DMS53 treated with DMSO at 0.1 percent for 48 hours (cell line): Measurements from ENCODE around the gene OPHN1.

Source experiments
- DNase-seq: peaks from one replicate; lab custom pipeline; 2025; ENCODE audit not compliant: unreplicated experiment; lab: John Stamatoyannopoulos, UW

The OPHN1 gene

GRCh38 chrX:68183612-68184214 lies 249.6 kb downstream of the OPHN1 start:
- peak; percentile 26 for DNase-seq

DNA sequence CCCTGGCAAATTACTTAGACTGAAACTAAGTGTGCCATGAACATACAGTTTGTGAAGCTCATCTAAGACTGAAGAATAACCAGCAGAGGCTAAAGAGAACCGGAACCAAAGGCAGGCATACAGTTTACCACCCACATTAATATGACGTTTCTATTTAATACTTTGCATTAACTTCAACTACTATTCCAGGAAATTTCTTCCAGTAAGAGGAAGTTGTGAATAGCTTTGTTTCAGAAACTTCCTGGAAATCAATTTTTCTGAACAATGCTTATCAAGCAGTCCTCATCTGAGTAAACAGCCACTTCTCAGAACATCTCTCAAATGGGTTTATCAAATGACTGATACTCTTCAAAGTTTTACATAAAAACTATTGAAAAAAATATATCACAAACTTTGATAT lies 252.7 kb downstream of the OPHN1 start:
- no peak for DNase-seq

DNA sequence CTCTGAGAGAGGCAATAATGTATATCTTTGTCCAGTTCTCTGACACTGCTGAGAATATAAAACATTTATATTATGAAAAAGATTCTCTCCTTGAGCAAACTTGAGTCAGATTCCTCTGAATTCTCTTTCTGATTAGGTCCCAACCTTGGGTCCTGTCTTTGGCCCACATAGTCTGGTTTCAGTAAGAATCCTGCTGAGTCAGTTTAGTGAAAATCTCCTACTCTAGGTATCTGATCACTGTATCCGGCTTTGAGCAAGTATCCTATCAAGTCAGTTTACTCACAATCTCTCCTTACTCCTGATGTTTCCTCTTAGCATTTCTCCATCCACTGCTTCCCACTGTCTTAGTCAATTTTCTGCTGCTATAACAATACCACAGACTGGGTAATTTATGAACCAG lies 253.9 kb downstream of the OPHN1 start:
- no peak for DNase-seq

DNA sequence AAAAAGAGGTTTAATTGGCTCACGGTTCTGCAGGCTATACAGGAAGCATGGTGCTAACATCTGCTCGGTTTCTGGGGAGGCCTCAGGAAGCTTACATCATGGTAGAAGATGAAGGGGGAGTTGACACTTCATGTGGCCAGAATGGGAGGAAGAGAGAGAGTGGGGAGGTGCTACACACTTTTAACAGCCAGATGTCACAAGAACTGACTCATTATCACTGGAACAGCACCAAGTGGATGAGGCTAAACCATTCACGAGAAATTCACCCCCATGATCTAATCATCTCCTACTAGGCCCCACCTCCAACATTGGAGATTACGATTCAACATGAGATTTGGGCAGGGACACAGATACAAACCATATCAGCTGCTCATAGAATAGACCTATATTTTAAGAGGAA lies 255.8 kb downstream of the OPHN1 start:
- DNase-seq = no peak

DNA sequence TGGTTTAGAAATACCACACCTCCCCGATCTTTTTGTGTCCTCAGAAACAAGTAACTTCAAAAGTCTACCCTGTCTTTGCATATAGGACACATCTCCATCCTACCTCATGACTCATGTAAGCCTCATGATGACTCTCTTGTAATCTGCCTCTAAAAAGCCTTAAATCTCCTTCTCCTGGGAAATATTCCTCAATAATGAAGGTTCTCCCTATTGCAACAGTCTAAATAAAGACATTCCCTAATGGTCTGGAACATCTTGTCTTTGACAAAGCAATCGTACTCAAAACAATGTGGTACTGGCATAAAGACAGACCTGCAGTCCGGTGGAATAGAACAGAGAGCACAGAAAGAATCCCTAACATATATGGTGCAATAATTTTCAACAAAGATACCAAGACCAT lies 257.7 kb downstream of the OPHN1 start:
- no peak for DNase-seq

DNA sequence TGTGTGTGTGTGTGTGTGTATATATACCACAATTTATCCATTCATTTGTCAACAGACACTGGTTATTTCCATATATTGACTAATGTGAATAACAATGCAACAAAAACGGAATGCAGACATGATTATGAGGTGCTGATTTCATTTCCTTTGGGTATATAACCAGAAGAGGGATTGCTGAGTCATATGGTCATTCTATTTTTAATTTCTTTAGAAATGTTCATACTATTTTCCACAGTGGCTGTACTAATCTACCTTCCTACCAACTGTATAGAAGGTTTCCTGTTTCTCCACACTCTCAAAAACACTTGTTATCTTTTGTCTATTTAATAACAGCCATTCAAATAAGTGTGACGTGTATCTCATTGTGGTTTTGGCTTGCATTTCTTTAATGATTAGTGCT lies 269.9 kb downstream of the OPHN1 start:
- no peak for DNase-seq

- no peak for DNase-seq
These were observed 285.4 kb downstream of the OPHN1 start for GRCh38 chrX:68147848-68148247.

- DNase-seq = peak; percentile 25
These were observed 287.2 kb downstream of the OPHN1 start for GRCh38 chrX:68146054-68146453.

GRCh38 chrX:68139791-68140190 lies 293.5 kb downstream of the OPHN1 start:
- DNase-seq = no peak

DNA sequence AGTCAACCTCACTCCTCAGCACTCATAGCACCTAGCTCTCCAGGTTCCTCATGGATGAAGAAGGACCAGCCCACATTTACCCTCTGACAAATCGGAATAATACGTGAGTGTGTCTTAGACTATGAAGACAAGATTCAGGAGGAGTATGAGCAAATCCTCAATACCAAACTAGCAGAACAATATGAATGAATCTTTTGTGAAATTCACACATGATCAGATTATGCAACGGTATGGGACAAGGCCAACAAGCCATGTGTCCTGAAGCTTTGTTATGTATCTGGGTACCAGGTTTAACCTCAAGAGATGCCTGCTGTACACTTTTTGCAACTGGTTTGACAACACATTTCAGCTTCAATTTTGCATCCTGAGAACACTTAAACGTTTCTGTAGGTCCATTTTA lies 300.1 kb downstream of the OPHN1 start:
- no peak for DNase-seq

- no peak for DNase-seq
These were observed 300.5 kb downstream of the OPHN1 start for GRCh38 chrX:68132749-68133148.

- no peak for DNase-seq
These were observed 311.5 kb downstream of the OPHN1 start for GRCh38 chrX:68121835-68122234.

- no peak for DNase-seq
These were observed 311.9 kb downstream of the OPHN1 start for GRCh38 chrX:68121371-68121770.

GRCh38 chrX:68115371-68115770 lies 317.9 kb downstream of the OPHN1 start:
- no peak for DNase-seq

DNA sequence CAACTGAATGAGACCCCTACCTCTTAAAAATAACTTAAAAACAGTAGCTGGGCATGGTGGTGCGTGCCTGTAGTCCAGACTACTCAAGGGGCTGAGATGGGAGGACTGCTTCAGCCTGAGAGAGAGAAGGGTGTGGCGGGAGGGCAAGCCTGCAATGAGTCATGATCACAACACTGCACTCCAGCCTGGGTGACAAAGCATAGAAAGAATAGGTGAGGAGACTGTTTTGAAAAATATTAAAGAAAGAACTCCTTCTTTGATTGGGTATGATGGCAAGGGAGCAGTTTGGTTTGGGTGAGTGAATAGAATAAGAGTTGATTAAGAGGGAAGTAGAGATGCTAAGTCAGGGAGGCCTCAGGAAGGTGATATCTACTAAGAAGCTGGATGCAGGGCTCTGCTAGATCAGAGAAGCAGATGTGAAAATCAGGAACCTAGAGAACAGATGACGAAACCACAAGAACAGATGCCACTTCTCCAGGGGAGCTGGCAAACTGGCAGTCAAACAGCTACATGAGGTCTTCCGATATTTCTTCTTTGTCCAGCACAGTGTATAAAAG lies 318.6 kb downstream of the OPHN1 start:
- no peak for DNase-seq

DNA sequence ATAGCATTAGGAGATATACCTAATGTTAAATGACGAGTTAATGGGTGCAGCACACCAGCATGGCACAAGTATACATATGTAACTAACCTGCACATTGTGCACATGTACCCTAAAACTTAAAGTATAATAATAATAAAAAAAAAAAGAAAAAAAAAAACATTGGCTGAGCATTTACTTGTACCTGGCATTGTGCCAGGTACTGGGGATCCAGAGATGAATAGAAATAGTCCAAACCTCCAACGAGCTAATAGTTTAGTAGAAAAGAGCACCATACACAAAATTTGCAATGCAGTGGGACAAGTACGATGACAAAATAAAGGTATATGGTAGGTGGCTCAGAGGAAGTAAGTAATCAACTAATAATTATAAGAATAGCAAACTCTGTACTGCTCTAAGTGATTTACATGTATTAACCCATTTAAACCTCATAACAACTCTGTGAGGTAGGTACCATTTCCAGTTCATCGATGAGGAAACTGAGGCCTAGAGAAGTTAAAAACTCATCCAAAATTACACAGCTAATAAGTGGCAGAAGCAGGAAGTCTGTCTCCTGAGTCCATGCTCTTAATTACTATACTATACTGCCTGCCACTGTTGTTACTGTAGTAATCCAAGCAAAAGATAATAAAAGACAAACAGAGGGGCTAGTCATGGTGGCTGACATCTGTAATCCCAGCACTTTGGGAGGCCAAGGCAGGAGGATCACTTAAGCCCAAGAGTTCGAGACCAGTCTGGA lies 319.3 kb downstream of the OPHN1 start:
- no peak for DNase-seq

GRCh38 chrX:68112321-68112720 lies 321.0 kb downstream of the OPHN1 start:
- DNase-seq = no peak

DNA sequence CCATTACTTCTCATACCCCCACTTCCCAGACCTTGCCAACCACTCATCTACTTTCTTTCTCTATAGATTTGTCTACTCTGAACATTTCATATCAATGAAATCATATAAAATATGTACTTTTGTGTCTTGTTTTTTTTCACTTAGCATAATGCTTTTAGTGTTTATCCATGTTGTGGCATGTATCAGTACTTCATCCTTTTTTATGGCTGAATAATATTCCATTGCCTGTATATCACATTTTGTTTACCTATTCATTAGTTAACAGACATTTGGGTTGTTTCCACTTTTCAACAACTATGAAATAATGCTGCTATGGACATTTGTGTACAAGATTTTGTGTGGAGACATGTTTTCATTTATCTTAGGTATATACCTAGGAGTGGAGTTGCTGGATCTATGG lies 324.1 kb downstream of the OPHN1 start:
- no peak for DNase-seq

DNA sequence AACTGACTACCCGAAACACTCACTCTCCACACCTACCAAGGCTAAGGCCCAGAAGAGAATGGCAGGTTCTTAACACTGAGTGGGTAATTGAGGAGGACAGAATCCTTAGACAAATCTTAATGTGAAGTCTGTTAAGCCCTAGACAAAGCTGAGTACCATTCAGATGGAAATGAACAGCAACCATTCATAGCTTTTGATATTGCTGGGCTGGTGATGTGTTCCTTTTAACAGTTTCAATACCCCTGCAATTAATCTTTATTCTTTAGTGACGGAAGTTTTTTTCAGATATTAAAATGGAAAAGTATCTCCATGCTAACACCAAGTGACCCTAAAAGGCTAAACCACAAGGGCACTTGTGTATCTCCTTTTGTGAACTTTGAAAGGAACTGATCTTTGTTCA lies 334.9 kb downstream of the OPHN1 start:
- no peak for DNase-seq

- DNase-seq = no peak
These were observed 343.0 kb downstream of the OPHN1 start for GRCh38 chrX:68090266-68090665.

DNA sequence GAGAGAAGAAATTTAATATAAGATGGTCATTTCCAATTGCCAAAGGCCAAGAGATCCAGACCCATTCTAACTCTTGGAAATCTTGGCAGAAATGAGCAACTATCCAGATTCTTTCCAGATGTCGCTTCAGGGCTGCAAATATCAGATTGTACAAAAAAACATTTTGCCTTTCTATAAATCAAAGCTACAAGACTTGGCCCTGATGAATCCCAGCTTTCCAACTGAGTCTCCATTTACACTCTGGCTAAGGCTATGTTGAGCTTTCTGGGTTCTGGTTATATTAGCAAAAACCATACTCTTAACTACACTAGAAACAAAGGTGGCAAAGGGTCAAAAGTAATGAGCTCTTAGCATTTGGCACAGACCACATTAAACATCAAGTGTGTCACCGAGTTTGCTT lies 345.8 kb downstream of the OPHN1 start:
- no peak for DNase-seq

DNA sequence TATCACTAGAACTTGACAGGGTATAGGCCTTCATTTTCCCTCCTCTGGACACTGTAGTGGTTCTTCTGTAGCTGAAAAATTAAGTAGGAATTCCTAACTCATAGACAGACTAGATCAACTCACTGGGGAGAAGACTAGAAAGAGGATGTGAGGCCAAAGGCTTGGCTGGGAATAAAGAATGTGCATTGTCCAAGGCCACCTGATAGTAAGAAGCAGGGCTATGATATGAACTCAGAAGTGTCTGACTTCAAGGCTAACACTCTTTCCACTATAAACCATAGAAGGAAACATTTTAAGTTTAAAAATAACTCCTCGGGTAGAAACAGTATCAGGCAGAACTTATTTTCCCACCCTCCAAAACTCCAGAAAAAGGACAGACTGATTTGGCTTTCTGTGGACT lies 346.6 kb downstream of the OPHN1 start:
- no peak for DNase-seq

- DNase-seq = no peak
These were observed 348.5 kb downstream of the OPHN1 start for GRCh38 chrX:68084765-68085164.
